ENCODE measurements around the gene GALNTL6.

DNA sequence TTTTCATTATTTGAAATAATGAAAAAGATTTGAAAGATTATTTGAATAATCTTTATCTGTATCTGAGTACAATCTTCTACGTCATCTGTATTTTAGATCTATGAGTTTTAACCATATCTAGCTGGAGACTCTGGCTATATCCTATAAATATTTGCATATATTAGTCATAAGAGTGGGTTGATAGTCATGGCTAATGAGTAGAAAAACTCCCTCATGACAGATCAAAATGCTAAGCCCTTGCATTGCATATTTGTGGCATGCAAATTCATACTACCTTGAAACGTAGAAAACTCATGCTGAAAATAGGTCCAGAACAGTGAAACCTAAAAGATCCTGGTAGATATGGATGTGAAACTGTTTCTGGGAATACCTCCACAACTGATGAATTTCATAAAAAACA is 291.3 kb downstream of the GALNTL6 start:
- no peak for TF ChIP-seq POLR2A (IDR thresholded peaks at IDR 0.05; ENCODE audit: low read depth, low read length)
- no peak for TF ChIP-seq CTCF (IDR thresholded peaks at IDR 0.05; ENCODE audit: extremely low read depth in 1 of 2, insufficient read depth in 1 of 2, low read depth in 1 of 2, low read length in 2 of 2)
- no peak for TF ChIP-seq EZH2 (IDR thresholded peaks at IDR 0.05; ENCODE audit: borderline replicate concordance, low read depth, low read length, severe bottlenecking)
- no peak for TF ChIP-seq POLR2AphosphoS5 (IDR thresholded peaks at IDR 0.05; ENCODE audit: insufficient read depth, low read depth, low read length)
- TF ChIP-seq MAX (IDR thresholded peaks at IDR 0.05; ENCODE audit: insufficient read depth, insufficient read length), result no peak
- TF ChIP-seq JUN (IDR thresholded peaks at IDR 0.05; ENCODE audit: borderline replicate concordance, insufficient read depth, insufficient read length, low read depth), result no peak

Data from endothelial cell of umbilical vein (primary cell).